Retinal pigment epithelial cell (primary cell): ENCODE results near the gene CALY.
A peak's percentile ranks its signal among the peaks of the same experiment; 100 is the strongest.
"Not testable (repeated sequence)": the region's sequence is repeated elsewhere in the genome, so short reads cannot be mapped to it uniquely, and the experiment has no call there.

Source experiments
- DNase-seq: peaks from one replicate; pipeline ENCODE4 v3.0.0-alpha.2; 2010; ENCODE audit warnings: low read depth
- H3K4me3 ChIP-seq: 2 replicates; pipeline ENCODE4 v1.5.1; 2011; ENCODE audit warnings: mild to moderate bottlenecking, low read length, control low read depth, moderate library complexity
- CTCF ChIP-seq: conservative IDR thresholded peaks from 2 replicates; pipeline ENCODE4 v1.5.1; 2011; ENCODE audit warnings: low read depth, low read length, control low read depth, inconsistent platforms

CALY gene

GRCh38 chr10:133379152-133379800, 42.6 kb upstream of the CALY start, which contains the start of gene PAOX:
Gene PAOX, plus strand, starts transcription at chr10:133379262. Its CDS starts 55 bp downstream, at chr10:133379317.
- TF ChIP-seq CTCF, result no peak
- no peak for DNase-seq

GRCh38 chr10:133378251-133379096, 41.8 kb upstream of the CALY start:
- TF ChIP-seq CTCF, result no peak
- no peak for DNase-seq
- H3K4me3 ChIP-seq, result peak overlapping the region; percentile 71

More at GRCh38 chr10:133379152-133379800, 42.6 kb upstream of the CALY start, which contains the start of gene PAOX:
- H3K4me3 ChIP-seq, result peak within 1 kb of the TSS; percentile 71

- TF ChIP-seq CTCF, result no peak
- no peak for DNase-seq
- H3K4me3 ChIP-seq, result peak overlapping the region; percentile 71
Observed at GRCh38 chr10:133377818-133378250, 41.1 kb upstream of the CALY start.

GRCh38 chr10:133377025-133377817, 40.5 kb upstream of the CALY start:
- no peak overlapping the region for H3K4me3 ChIP-seq

GRCh38 chr10:133376183-133376582, 39.5 kb upstream of the CALY start:
- not testable (repeated sequence) for H3K4me3 ChIP-seq, DNase-seq

More at GRCh38 chr10:133377025-133377817, 40.5 kb upstream of the CALY start:
- no peak for TF ChIP-seq CTCF
- no peak for DNase-seq

GRCh38 chr10:133375357-133376115, 38.8 kb upstream of the CALY start:
- H3K4me3 ChIP-seq, result no peak overlapping the region
- TF ChIP-seq CTCF, result no peak
- DNase-seq, result no peak
